ENCODE data around the gene KCNK3.

KCNK3 gene

DNA sequence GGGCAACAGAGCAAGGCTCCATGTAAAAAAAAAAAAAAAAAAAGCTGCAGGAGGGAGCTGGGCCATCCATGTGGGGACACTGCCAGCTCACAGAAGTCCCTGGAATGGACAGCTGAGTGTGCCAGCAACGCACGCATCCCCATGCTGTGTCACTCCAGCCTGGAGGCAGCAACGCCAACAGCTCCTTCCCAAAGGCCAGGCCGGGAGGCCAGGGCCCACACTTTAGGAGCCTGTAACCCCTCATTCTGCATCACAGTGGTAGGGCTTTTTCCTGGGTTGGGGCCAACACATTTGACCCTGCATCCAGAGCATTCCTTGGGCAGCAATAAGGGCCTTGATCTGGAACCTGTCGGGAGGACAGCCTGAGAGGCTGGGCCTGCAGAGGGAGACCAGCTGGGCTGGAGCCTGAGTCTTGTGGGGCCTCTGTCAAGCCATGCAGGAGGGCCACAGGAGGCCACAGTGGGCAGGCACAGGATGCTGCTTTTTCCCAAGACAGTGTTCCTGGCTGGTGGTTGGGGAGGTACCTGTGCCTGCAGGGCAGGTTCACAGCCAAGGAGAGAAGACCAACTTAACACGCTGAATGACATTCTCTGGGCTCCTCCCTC lies 16.8 kb upstream of the KCNK3 start:
- Histone ChIP-seq H4K20me1 (ENCODE audit: insufficient read depth) (no peaks in the 10 kb centered on the region), H3K36me3 (ENCODE audit: insufficient read depth) (no peaks in the 10 kb centered on the region), H3K4me3 (IDR thresholded peaks at IDR 0.05; ENCODE audit: insufficient read depth, low read depth, low read length) (no peak overlapping the region), H2AFZ (ENCODE audit: low read depth) (no peak overlapping the region), H3K79me2 (ENCODE audit: insufficient read depth, low read depth) (no peaks in the 10 kb centered on the region), H3K27me3 (ENCODE audit: insufficient read depth, low read depth) (peaks cover 52% of the 10 kb centered on the region), H3K9ac (no peak overlapping the region), H3K4me2 (no peak overlapping the region), H3K27ac (no peak overlapping the region), H3K4me1 (ENCODE audit: low read depth, poor library complexity, severe bottlenecking) (no peaks in the 10 kb centered on the region)
- TF ChIP-seq, protein P1, sequence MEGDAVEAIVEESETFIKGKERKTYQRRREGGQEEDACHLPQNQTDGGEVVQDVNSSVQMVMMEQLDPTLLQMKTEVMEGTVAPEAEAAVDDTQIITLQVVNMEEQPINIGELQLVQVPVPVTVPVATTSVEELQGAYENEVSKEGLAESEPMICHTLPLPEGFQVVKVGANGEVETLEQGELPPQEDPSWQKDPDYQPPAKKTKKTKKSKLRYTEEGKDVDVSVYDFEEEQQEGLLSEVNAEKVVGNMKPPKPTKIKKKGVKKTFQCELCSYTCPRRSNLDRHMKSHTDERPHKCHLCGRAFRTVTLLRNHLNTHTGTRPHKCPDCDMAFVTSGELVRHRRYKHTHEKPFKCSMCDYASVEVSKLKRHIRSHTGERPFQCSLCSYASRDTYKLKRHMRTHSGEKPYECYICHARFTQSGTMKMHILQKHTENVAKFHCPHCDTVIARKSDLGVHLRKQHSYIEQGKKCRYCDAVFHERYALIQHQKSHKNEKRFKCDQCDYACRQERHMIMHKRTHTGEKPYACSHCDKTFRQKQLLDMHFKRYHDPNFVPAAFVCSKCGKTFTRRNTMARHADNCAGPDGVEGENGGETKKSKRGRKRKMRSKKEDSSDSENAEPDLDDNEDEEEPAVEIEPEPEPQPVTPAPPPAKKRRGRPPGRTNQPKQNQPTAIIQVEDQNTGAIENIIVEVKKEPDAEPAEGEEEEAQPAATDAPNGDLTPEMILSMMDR (conservative IDR thresholded peaks at IDR 0.05; ENCODE audit: low read depth, low read length), result no peak

DNA sequence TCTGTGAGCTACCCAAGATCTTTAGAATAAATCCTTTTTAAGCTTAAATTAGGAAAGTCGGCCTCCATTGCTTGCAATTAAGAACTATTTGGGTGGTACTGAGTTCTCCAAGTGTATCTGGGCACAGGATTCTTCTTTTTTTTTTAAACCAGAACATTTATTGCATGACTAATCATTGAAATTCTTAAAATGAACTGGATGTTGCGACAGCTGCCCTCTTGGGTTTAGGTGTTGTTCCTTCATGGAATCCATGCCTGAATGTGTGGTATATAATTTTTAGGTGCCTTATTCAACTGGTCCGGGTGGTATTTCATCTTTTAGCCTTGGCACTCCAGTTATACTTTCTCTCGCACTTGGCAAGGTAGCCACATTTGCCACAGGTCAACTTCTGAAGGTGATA lies 14.5 kb upstream of the KCNK3 start:
- Histone ChIP-seq H3K36me3 (ENCODE audit: insufficient read depth) (no peaks in the 10 kb centered on the region), H3K4me3 (IDR thresholded peaks at IDR 0.05; ENCODE audit: insufficient read depth, low read depth, low read length) (no peak overlapping the region), H3K4me2 (no peak overlapping the region), H3K27me3 (ENCODE audit: insufficient read depth, low read depth) (peaks cover 31% of the 10 kb centered on the region; the same call in 1 of the 2 replicates), H4K20me1 (ENCODE audit: insufficient read depth) (no peaks in the 10 kb centered on the region), H3K27ac (no peak overlapping the region), H3K79me2 (ENCODE audit: insufficient read depth, low read depth) (no peaks in the 10 kb centered on the region), H3K9ac (no peak overlapping the region), H3K4me1 (ENCODE audit: low read depth, poor library complexity, severe bottlenecking) (no peaks in the 10 kb centered on the region), H2AFZ (ENCODE audit: low read depth) (no peak overlapping the region)
- TF ChIP-seq, protein P1 (conservative IDR thresholded peaks at IDR 0.05; ENCODE audit: low read depth, low read length), result no peak

DNA sequence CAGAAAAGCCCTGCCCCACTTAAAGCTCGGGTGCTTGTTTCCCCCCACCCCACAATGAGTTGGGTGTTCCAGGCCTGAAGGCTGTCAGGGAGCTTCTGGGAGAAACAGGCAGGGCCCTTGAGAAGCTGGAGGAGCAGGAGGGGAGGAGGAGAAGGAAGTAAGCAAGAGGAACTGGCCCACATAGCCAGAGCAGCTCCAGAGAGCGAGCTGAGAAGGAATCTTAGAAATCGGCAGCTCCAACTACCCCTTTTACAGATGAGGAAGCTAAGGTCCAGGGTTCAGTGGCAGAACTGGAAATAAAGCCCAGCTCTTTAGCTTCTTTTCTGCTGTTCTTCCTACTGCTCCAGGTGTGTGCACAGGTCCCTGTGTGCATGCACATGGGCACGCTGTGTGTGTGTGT lies 12.7 kb upstream of the KCNK3 start:
- TF ChIP-seq, protein P1 (conservative IDR thresholded peaks at IDR 0.05; ENCODE audit: low read depth, low read length), result no peak
- H3K4me2 ChIP-seq, result no peak overlapping the region
- no peaks in the 10 kb centered on the region for H3K4me1 ChIP-seq (ENCODE audit: low read depth, poor library complexity, severe bottlenecking)
- H3K79me2 ChIP-seq (ENCODE audit: insufficient read depth, low read depth), result no peaks in the 10 kb centered on the region
- H2AFZ ChIP-seq (ENCODE audit: low read depth), result no peak overlapping the region
- H3K27me3 ChIP-seq (ENCODE audit: insufficient read depth, low read depth), result peaks cover 26% of the 10 kb centered on the region; the same call in 1 of the 2 replicates
- H4K20me1 ChIP-seq (ENCODE audit: insufficient read depth), result no peaks in the 10 kb centered on the region
- no peak overlapping the region for H3K27ac ChIP-seq
- H3K9ac ChIP-seq, result no peak overlapping the region
- no peaks in the 10 kb centered on the region for H3K36me3 ChIP-seq (ENCODE audit: insufficient read depth)
- no peak overlapping the region for H3K4me3 ChIP-seq (IDR thresholded peaks at IDR 0.05; ENCODE audit: insufficient read depth, low read depth, low read length)

DNA sequence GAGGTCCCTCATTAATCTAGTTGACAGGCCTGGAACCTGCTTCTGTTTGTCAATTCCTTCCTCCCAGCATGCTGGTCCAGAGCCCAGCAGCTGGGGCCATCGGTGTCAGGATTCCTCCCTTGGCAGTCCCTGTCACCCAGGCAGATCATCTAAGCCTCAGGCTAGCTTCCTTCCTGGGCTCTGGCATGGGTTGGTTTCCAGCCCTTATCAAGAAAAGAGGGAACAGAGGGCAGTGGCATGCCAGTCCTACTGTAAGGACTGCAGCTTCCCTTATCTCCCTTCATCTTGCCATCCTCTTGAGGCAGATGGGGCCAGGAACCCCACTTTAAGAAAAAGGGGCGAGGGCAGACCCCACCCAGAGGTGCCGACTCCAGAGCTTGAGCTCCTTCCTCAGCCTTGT lies 10.9 kb upstream of the KCNK3 start:
- Histone ChIP-seq H3K9ac (no peak overlapping the region), H3K27ac (no peak overlapping the region), H4K20me1 (ENCODE audit: insufficient read depth) (no peaks in the 10 kb centered on the region), H3K4me3 (IDR thresholded peaks at IDR 0.05; ENCODE audit: insufficient read depth, low read depth, low read length) (no peak overlapping the region), H3K4me1 (ENCODE audit: low read depth, poor library complexity, severe bottlenecking) (no peaks in the 10 kb centered on the region), H3K36me3 (ENCODE audit: insufficient read depth) (no peaks in the 10 kb centered on the region), H2AFZ (ENCODE audit: low read depth) (no peak overlapping the region), H3K27me3 (ENCODE audit: insufficient read depth, low read depth) (peaks cover 27% of the 10 kb centered on the region; the same call in 1 of the 2 replicates), H3K79me2 (ENCODE audit: insufficient read depth, low read depth) (no peaks in the 10 kb centered on the region), H3K4me2 (no peak overlapping the region)
- TF ChIP-seq, protein P1 (conservative IDR thresholded peaks at IDR 0.05; ENCODE audit: low read depth, low read length), result no peak

Measured in KMS-11 (cell line).